ENCODE results near the gene FAM240A. TPM values are rescaled to one million over a fixed set of nuclear protein-coding genes. Genes with fewer than 3 reads are reported as not detected.

Gene FAM240A
- total RNA-seq, 1 experiment from 2014 or later = not detected

DNA sequence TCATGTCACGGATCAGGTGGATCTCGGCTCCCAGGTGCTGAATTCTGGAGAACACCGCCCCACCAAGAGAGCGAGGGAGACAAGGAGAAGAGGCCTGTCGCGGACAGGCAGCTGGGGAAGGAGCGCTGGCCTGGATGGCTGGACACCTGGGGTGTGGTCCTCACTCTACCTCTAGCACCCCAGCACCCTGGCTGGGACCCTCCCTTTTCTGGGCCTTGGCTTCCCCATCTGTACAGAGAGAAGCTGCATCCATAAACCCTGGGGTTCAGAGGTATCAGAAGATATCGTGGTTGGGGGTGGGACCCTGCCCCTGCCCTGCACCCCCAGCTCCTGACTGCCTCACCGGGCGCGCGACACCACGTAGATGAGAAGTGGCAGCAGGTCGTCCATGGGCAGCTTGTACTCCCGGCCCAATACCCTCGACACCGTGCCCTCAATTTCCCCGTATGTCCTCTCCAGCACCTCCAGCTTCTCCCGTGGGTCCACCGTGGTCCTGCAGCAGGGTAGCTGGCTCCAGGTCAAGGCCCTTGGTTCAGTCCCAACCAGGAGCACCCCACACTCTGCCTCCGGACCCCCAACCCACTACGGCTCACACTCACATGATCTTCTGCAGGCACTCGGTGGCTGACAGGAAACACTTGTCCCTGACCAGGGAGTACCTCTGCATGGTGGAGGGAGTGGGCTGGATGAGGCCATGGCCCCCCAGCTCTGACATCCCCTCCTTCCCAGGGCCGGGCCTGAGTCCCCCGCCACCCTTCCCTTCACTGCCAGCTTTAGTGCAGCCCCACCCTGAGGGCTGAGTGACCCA, 59.4 kb downstream of the FAM240A start:
- RAD21 ChIA-PET (ENCODE audit: low non-redundant PET in 1 of 2, low total read pairs in 2 of 2, uncharacterized antibody in 2 of 2, unreplicated experiment in 2 of 2) = no interaction called here
- Histone ChIP-seq H3K27ac (ENCODE audit: low read depth, low read length) (no peak overlapping the region), H3K27me3 (ENCODE audit: insufficient read depth, low read length) (no peaks in the 10 kb centered on the region), H3K4me3 (replicated peaks in 1 of 2; ENCODE audit: low read depth in 1 of 2, low read length in 2 of 2) (no peak overlapping the region), H3K9me2 (ENCODE audit: insufficient read depth) (no peaks in the 10 kb centered on the region), H3K4me2 (ENCODE audit: low read length) (no peak overlapping the region), H3K9me3 (ENCODE audit: control insufficient read depth in 1 of 2, insufficient read depth in 1 of 2, low read depth in 1 of 2, low read length in 2 of 2) (no peaks in the 10 kb centered on the region), H3K9ac (ENCODE audit: low read length) (no peak overlapping the region), H2AFZ (ENCODE audit: low read depth, low read length, poor library complexity, severe bottlenecking) (no peak overlapping the region), H3K36me3 (ENCODE audit: control insufficient read depth in 1 of 2, insufficient read depth in 2 of 2, low read length in 2 of 2) (no peaks in the 10 kb centered on the region), H4K20me1 (ENCODE audit: insufficient read depth) (no peaks in the 10 kb centered on the region), H3K4me1 (ENCODE audit: control insufficient read depth in 1 of 2, insufficient read depth in 2 of 2, low read length in 2 of 2) (no peaks in the 10 kb centered on the region), H3K79me2 (ENCODE audit: insufficient read depth, low read length) (no peaks in the 10 kb centered on the region)
- BruUV-seq (replicated peaks) = no TSS peak
- DNase-seq (ENCODE audit: low read depth, low spot score) (no peak), ATAC-seq (no peak)
- intact Hi-C loops (cut with micrococcal nuclease) = no loop called here
- TF ChIP-seq ZNF274 (IDR thresholded peaks at IDR 0.05; ENCODE audit: low read depth, low read length) = no peak
- TF ChIP-seq, protein P1, sequence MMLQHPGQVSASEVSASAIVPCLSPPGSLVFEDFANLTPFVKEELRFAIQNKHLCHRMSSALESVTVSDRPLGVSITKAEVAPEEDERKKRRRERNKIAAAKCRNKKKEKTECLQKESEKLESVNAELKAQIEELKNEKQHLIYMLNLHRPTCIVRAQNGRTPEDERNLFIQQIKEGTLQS (IDR thresholded peaks at IDR 0.05) = no peak
- POLR2A ChIA-PET = no interaction called here
- CTCF ChIA-PET = no interaction called here

DNA sequence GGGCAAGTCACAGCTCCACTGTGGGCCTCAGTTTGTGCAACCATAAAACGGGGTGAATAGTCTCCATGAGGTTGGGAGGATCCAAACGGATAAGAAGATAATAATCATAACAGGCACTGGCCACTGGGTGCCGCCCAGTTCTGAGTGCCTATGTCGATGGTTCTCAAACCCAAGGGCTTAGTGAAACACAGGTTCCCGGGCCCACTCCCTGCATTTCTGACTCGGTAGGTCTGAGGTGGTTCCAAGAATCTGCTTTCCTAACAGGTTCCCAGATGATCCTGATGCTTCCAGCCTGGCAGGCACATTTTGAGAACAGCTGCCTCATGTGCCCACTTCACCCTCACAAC, 60.0 kb downstream of the FAM240A start:
- CTCF ChIA-PET = no interaction called here
- intact Hi-C loops (cut with micrococcal nuclease) = no loop called here
- Histone ChIP-seq H3K9me2 (ENCODE audit: insufficient read depth) (no peaks in the 10 kb centered on the region), H3K4me1 (ENCODE audit: control insufficient read depth in 1 of 2, insufficient read depth in 2 of 2, low read length in 2 of 2) (no peaks in the 10 kb centered on the region), H3K79me2 (ENCODE audit: insufficient read depth, low read length) (no peaks in the 10 kb centered on the region), H2AFZ (ENCODE audit: low read depth, low read length, poor library complexity, severe bottlenecking) (no peak overlapping the region), H3K27ac (ENCODE audit: low read depth, low read length) (no peak overlapping the region), H3K36me3 (ENCODE audit: control insufficient read depth in 1 of 2, insufficient read depth in 2 of 2, low read length in 2 of 2) (no peaks in the 10 kb centered on the region), H3K4me3 (replicated peaks in 1 of 2; ENCODE audit: low read depth in 1 of 2, low read length in 2 of 2) (no peak overlapping the region), H4K20me1 (ENCODE audit: insufficient read depth) (no peaks in the 10 kb centered on the region), H3K27me3 (ENCODE audit: insufficient read depth, low read length) (no peaks in the 10 kb centered on the region), H3K9ac (ENCODE audit: low read length) (no peak overlapping the region), H3K4me2 (ENCODE audit: low read length) (no peak overlapping the region), H3K9me3 (ENCODE audit: control insufficient read depth in 1 of 2, insufficient read depth in 1 of 2, low read depth in 1 of 2, low read length in 2 of 2) (no peaks in the 10 kb centered on the region)
- RAD21 ChIA-PET (ENCODE audit: low non-redundant PET in 1 of 2, low total read pairs in 2 of 2, uncharacterized antibody in 2 of 2, unreplicated experiment in 2 of 2) = no interaction called here
- no TSS peak for BruUV-seq (replicated peaks)
- DNase-seq (ENCODE audit: low read depth, low spot score) (no peak), ATAC-seq (no peak)
- no peak for TF ChIP-seq SIN3A (IDR thresholded peaks at IDR 0.05; ENCODE audit: low read depth)
- POLR2A ChIA-PET = no interaction called here
